Stimulated activated naive CD4-positive, alpha-beta T cell treated with Interleukin-2 at 50 U/mL for 16 hours (primary cell): ENCODE results near the gene GRK5.
"Not testable (repeated sequence)": the region's sequence is repeated elsewhere in the genome, so short reads cannot be mapped to it uniquely, and the experiment has no call there.

Experiments used
- DNase-seq: peaks from one replicate; lab custom pipeline; 2025; lab: John Stamatoyannopoulos, UW

GRK5 gene

GRCh38 chr10:119207366-119207666, at the start of gene GRK5:
Gene GRK5, plus strand, starts transcription at chr10:119207571. Its CDS starts 347 bp downstream, at chr10:119207918.
- DNase-seq: peak; percentile 91

- DNase-seq: no peak
Observed at GRCh38 chr10:119159332-119159731, 48.0 kb upstream of the GRK5 start.

- no peak for DNase-seq
Observed at GRCh38 chr10:119161680-119162451, 45.5 kb upstream of the GRK5 start.

- DNase-seq: no peak
Observed at GRCh38 chr10:119162452-119163092, 44.8 kb upstream of the GRK5 start.

- peak; percentile 76 for DNase-seq
Observed at GRCh38 chr10:119165171-119166117, 41.9 kb upstream of the GRK5 start, which contains the start of gene SFXN4. Gene SFXN4, minus strand, starts transcription at chr10:119165714. Its CDS starts 67 bp downstream, at chr10:119165647.

GRCh38 chr10:119166118-119166500, 41.3 kb upstream of the GRK5 start:
- DNase-seq: no peak

GRCh38 chr10:119166564-119166963, 40.8 kb upstream of the GRK5 start:
- no peak for DNase-seq

- DNase-seq: no peak
Observed at GRCh38 chr10:119167041-119167440, 40.3 kb upstream of the GRK5 start.

- no peak for DNase-seq
Observed at GRCh38 chr10:119174109-119174508, 33.3 kb upstream of the GRK5 start.

- DNase-seq: no peak
Observed at GRCh38 chr10:119176166-119176565, 31.2 kb upstream of the GRK5 start.

- DNase-seq: peak; percentile 27
Observed at GRCh38 chr10:119177708-119178371, 29.5 kb upstream of the GRK5 start.

- peak; percentile 93 for DNase-seq
Observed at GRCh38 chr10:119178372-119179119, 28.8 kb upstream of the GRK5 start, which contains the start of gene PRDX3. Gene PRDX3, minus strand, starts transcription at chr10:119178812. Its CDS starts 22 bp downstream, at chr10:119178790.

- not testable (repeated sequence) for DNase-seq
Observed at GRCh38 chr10:119180850-119181400, 26.4 kb upstream of the GRK5 start.

- DNase-seq: no peak
Observed at GRCh38 chr10:119183664-119184412, 23.5 kb upstream of the GRK5 start.

- no peak for DNase-seq
Observed at GRCh38 chr10:119189811-119190282, 17.5 kb upstream of the GRK5 start.

- DNase-seq: no peak
Observed at GRCh38 chr10:119190353-119190752, 17.0 kb upstream of the GRK5 start.

GRCh38 chr10:119190954-119191785, 16.2 kb upstream of the GRK5 start:
- no peak for DNase-seq

GRCh38 chr10:119191881-119192280, 15.5 kb upstream of the GRK5 start:
- DNase-seq: peak; percentile 6

GRCh38 chr10:119197921-119198320, 9.4 kb upstream of the GRK5 start:
- no peak for DNase-seq
